Mesenchymal stem cell (in vitro differentiated cells and primary cell): ENCODE data around the gene SLC7A10.

Experiments used
- DNase-seq: peaks from one replicate; pipeline ENCODE4 v3.0.0-alpha.2; 2013
- H2AFZ ChIP-seq: one replicate; pipeline ENCODE4 v1.6.1; 2013; ENCODE audit warnings: low read depth, mild to moderate bottlenecking, control low read depth, inconsistent platforms, low read length, moderate library complexity
- H2AK5ac ChIP-seq: 2 replicates; pipeline ENCODE4 v1.6.1; 2013; ENCODE audit warnings: low read length, moderate library complexity, mild to moderate bottlenecking, inconsistent platforms; ENCODE audit not compliant: severe bottlenecking
- H2BK120ac ChIP-seq: one replicate; pipeline ENCODE4 v1.6.1; 2013; ENCODE audit warnings: low read depth, mild to moderate bottlenecking, inconsistent platforms, low read length, moderate library complexity
- H2BK12ac ChIP-seq, 2 experiments: one replicate each; pipeline ENCODE4 v1.6.1; 2013; ENCODE audit warnings: inconsistent platforms in 2 of 2, low read length in 2 of 2, mild to moderate bottlenecking in 2 of 2, moderate library complexity in 2 of 2, control low read depth in 1 of 2
- H2BK15ac ChIP-seq: one replicate; pipeline ENCODE4 v1.6.1; 2013; ENCODE audit warnings: mild to moderate bottlenecking, low read depth, inconsistent platforms; ENCODE audit not compliant: poor library complexity, severe bottlenecking
- H2BK5ac ChIP-seq: 2 replicates; pipeline ENCODE4 v1.6.1; 2013; ENCODE audit warnings: low read depth, mild to moderate bottlenecking, low read length, control low read depth, inconsistent platforms; ENCODE audit not compliant: poor library complexity, severe bottlenecking
- H3K14ac ChIP-seq, 2 experiments: one replicate each; pipeline ENCODE4 v1.6.1; 2013; ENCODE audit warnings: inconsistent platforms in 2 of 2, low read length in 2 of 2, control low read depth in 1 of 2, mild to moderate bottlenecking in 1 of 2, moderate library complexity in 1 of 2
- H3K18ac ChIP-seq, 2 experiments: one replicate each; pipeline ENCODE4 v1.6.1; 2013; ENCODE audit warnings: inconsistent platforms in 2 of 2, low read length in 2 of 2, control low read depth in 1 of 2, low read depth in 1 of 2, mild to moderate bottlenecking in 1 of 2
- H3K23ac ChIP-seq, 2 experiments: one replicate each; pipeline ENCODE4 v1.6.1; 2013; ENCODE audit warnings: inconsistent platforms in 2 of 2, low read length in 2 of 2, mild to moderate bottlenecking in 2 of 2, moderate library complexity in 2 of 2, control low read depth in 1 of 2
- H3K27ac ChIP-seq: 2 replicates; pipeline ENCODE4 v1.5.1; 2013; ENCODE audit warnings: mild to moderate bottlenecking, moderate library complexity, low read length, control low read depth, inconsistent platforms; ENCODE audit not compliant: poor library complexity, severe bottlenecking
- H3K27me3 ChIP-seq, 2 experiments: 2 replicates each; pipeline versions ENCODE4 v1.6.1 to v1.7.0; 2013; ENCODE audit warnings: low read length in 2 of 2, mild to moderate bottlenecking in 2 of 2, moderate library complexity in 2 of 2, control low read depth in 1 of 2, inconsistent platforms in 1 of 2; ENCODE audit not compliant: control insufficient read depth in 1 of 2, insufficient read depth in 1 of 2
- H3K36me3 ChIP-seq, 2 experiments: 2 replicates each; pipeline versions ENCODE4 v1.6.1 to v1.7.0; 2013; ENCODE audit warnings: low read length in 2 of 2, control low read depth in 1 of 2, inconsistent platforms in 1 of 2, low read depth in 1 of 2, mild to moderate bottlenecking in 1 of 2; ENCODE audit not compliant: insufficient read depth in 2 of 2, control insufficient read depth in 1 of 2
- H3K4ac ChIP-seq, 2 experiments: one replicate each; pipeline ENCODE4 v1.6.1; 2013; ENCODE audit warnings: inconsistent platforms in 2 of 2, low read length in 2 of 2, mild to moderate bottlenecking in 2 of 2, moderate library complexity in 2 of 2, control low read depth in 1 of 2, low read depth in 1 of 2
- H3K4me1 ChIP-seq: 2 replicates; pipeline ENCODE4 v1.6.1; 2013; ENCODE audit warnings: low read depth, low read length, control low read depth; ENCODE audit not compliant: control insufficient read depth, insufficient read depth
- H3K4me2 ChIP-seq: 2 replicates; pipeline ENCODE4 v1.6.1; 2013; ENCODE audit warnings: low read length, mild to moderate bottlenecking, inconsistent platforms; ENCODE audit not compliant: poor library complexity, severe bottlenecking
- H3K4me3 ChIP-seq, 2 experiments: 2 replicates each; pipeline versions ENCODE4 v1.5.1 to v1.7.0; 2013; ENCODE audit warnings: low read length in 2 of 2, mild to moderate bottlenecking in 2 of 2, control low read depth in 1 of 2, low read depth in 1 of 2; ENCODE audit not compliant: insufficient read depth in 1 of 2
- H3K79me1 ChIP-seq: replicated peaks from 2 replicates; pipeline ENCODE4 v1.6.1; 2013; ENCODE audit warnings: mild to moderate bottlenecking, control low read depth, low read length, inconsistent platforms; ENCODE audit not compliant: poor library complexity, severe bottlenecking
- H3K9ac ChIP-seq: 2 replicates; pipeline ENCODE4 v1.7.0; 2013; ENCODE audit warnings: mild to moderate bottlenecking, low read length, moderate library complexity
- H3K9me3 ChIP-seq: 2 replicates; pipeline ENCODE4 v1.7.0; 2013; ENCODE audit warnings: mild to moderate bottlenecking, low read length; ENCODE audit not compliant: control insufficient read depth
- H4K8ac ChIP-seq: one replicate; pipeline ENCODE4 v1.6.1; 2013; ENCODE audit warnings: inconsistent platforms, mild to moderate bottlenecking, low read length, moderate library complexity
- H4K91ac ChIP-seq: one replicate; pipeline ENCODE4 v1.6.1; 2013; ENCODE audit warnings: mild to moderate bottlenecking, low read length, inconsistent platforms
- WGBS: methylation state at CpG from one replicate; pipeline ENCODE4 v1.1.7; 2013; ENCODE audit warnings: mixed read lengths; 5-methylcytosine and 5-hydroxymethylcytosine counted together

The SLC7A10 gene

GRCh38 chr19:33263325-33264023, 37.8 kb upstream of the SLC7A10 start:
- Histone ChIP-seq H3K36me3 (no peaks in the 10 kb centered on the region), H2BK12ac (no peak overlapping the region), H3K14ac (no peak overlapping the region), H3K23ac (no peak overlapping the region), H2AK5ac (no peak overlapping the region), H3K18ac (no peak overlapping the region), H3K4me3 (no peak overlapping the region), H3K4ac (no peak overlapping the region), H2AFZ (no peak overlapping the region), H2BK15ac (no peak overlapping the region), H3K9me3 (no peaks in the 10 kb centered on the region), H2BK120ac (no peak overlapping the region), H3K4me1 (peaks cover 7% of the 10 kb centered on the region), H3K79me1 (no peaks in the 10 kb centered on the region), H4K8ac (no peak overlapping the region), H3K4me2 (no peak overlapping the region), H3K27ac (no peak overlapping the region), H2BK5ac (no peak overlapping the region), H3K27me3 (peaks cover 0 to 12% of the 10 kb centered on the region in 2 experiments), H4K91ac (no peak overlapping the region), H3K9ac (no peak overlapping the region)
- DNase-seq: no peak
- 83% methylated on average over 23 of the region's 25 CpGs for WGBS

- peaks cover 7% of the 10 kb centered on the region for H3K4me1 ChIP-seq
- no peak overlapping the region for H3K4me2 ChIP-seq
- no peak overlapping the region for H3K18ac ChIP-seq
- no peak overlapping the region for H3K27ac ChIP-seq
- H3K4me3 ChIP-seq: no peak overlapping the region
- H3K4ac ChIP-seq: no peak overlapping the region
- no peak overlapping the region for H3K23ac ChIP-seq
- H3K36me3 ChIP-seq: no peaks in the 10 kb centered on the region
- H2AK5ac ChIP-seq: no peak overlapping the region
- H4K8ac ChIP-seq: no peak overlapping the region
- no peak for DNase-seq
- H2BK15ac ChIP-seq: no peak overlapping the region
- no peaks in the 10 kb centered on the region for H3K79me1 ChIP-seq
- no peak overlapping the region for H2AFZ ChIP-seq
- H3K9ac ChIP-seq: no peak overlapping the region
- H3K9me3 ChIP-seq: peaks cover 5% of the 10 kb centered on the region
- H2BK5ac ChIP-seq: no peak overlapping the region
- H3K14ac ChIP-seq: no peak overlapping the region
- H2BK120ac ChIP-seq: no peak overlapping the region
- 60% methylated on average over 13 of the region's 14 CpGs for WGBS
- H2BK12ac ChIP-seq: no peak overlapping the region
- no peak overlapping the region for H4K91ac ChIP-seq
- peaks cover 0 to 12% of the 10 kb centered on the region in 2 experiments for H3K27me3 ChIP-seq
Measured at GRCh38 chr19:33261511-33262189, 36.0 kb upstream of the SLC7A10 start.

- Histone ChIP-seq H3K36me3 (no peaks in the 10 kb centered on the region), H3K9ac (no peak overlapping the region), H3K18ac (no peak overlapping the region), H3K27me3 (peaks cover 0 to 12% of the 10 kb centered on the region in 2 experiments), H2AK5ac (no peak overlapping the region), H3K9me3 (peaks cover 5% of the 10 kb centered on the region), H3K4me1 (peaks cover 7% of the 10 kb centered on the region), H3K14ac (no peak overlapping the region), H4K8ac (no peak overlapping the region), H4K91ac (peak overlapping the region; percentile 23), H3K27ac (no peak overlapping the region), H3K4me2 (no peak overlapping the region), H2BK12ac (no peak overlapping the region), H2BK15ac (peak overlapping the region; percentile 48), H3K23ac (no peak overlapping the region), H3K4ac (no peak overlapping the region), H3K79me1 (no peaks in the 10 kb centered on the region), H2BK5ac (no peak overlapping the region), H3K4me3 (no peak overlapping the region), H2BK120ac (no peak overlapping the region), H2AFZ (no peak overlapping the region)
- no peak for DNase-seq
- WGBS: 77% methylated on average over 24 of the region's 24 CpGs
Measured at GRCh38 chr19:33260628-33261418, 35.2 kb upstream of the SLC7A10 start.

GRCh38 chr19:33259539-33259938, 33.9 kb upstream of the SLC7A10 start:
- H3K14ac ChIP-seq: no peak overlapping the region

More at GRCh38 chr19:33259539-33259938, 33.9 kb upstream of the SLC7A10 start:
- no peak overlapping the region for H3K4ac ChIP-seq
- no peaks in the 10 kb centered on the region for H3K36me3 ChIP-seq
- H2BK5ac ChIP-seq: no peak overlapping the region
- H3K4me2 ChIP-seq: no peak overlapping the region
- 75% methylated on average over 6 of the region's 6 CpGs for WGBS
- H3K23ac ChIP-seq: no peak overlapping the region
- H3K4me3 ChIP-seq: no peak overlapping the region
- no peak overlapping the region for H4K8ac ChIP-seq
- H2AK5ac ChIP-seq: no peak overlapping the region
- H2AFZ ChIP-seq: no peak overlapping the region
- H3K9ac ChIP-seq: no peak overlapping the region
- no peak for DNase-seq
- no peak overlapping the region for H3K18ac ChIP-seq
- no peak overlapping the region for H2BK12ac ChIP-seq
- H4K91ac ChIP-seq: no peak overlapping the region
- peaks cover 7% of the 10 kb centered on the region for H3K4me1 ChIP-seq
- H2BK120ac ChIP-seq: no peak overlapping the region
- H3K27ac ChIP-seq: no peak overlapping the region
- peaks cover 5% of the 10 kb centered on the region for H3K9me3 ChIP-seq
- peaks cover 0 to 17% of the 10 kb centered on the region in 2 experiments for H3K27me3 ChIP-seq
- no peak overlapping the region for H2BK15ac ChIP-seq
- H3K79me1 ChIP-seq: no peaks in the 10 kb centered on the region
